IPS DF 19.7 (cell line): Measurements from ENCODE around the gene TAS2R1.

ENCODE experiments used
- DNase-seq: peaks from one replicate; pipeline ENCODE4 v3.0.0-alpha.2; 2013; ENCODE audit warnings: low read depth, low spot score

The TAS2R1 gene

GRCh38 chr5:9588254-9588653 lies 41.9 kb downstream of the TAS2R1 start:
- DNase-seq, result no peak

- DNase-seq, result no peak
Observed at GRCh38 chr5:9587135-9587534, 43.0 kb downstream of the TAS2R1 start.

- no peak for DNase-seq
Observed at GRCh38 chr5:9582406-9582805, 47.7 kb downstream of the TAS2R1 start.
